Measurements from ENCODE around the gene POLR2L.

GRCh38 chr11:834371-835316, 7.7 kb downstream of the POLR2L start:
- no peak for TF ChIP-seq CTCF (IDR thresholded peaks at IDR 0.05)
- TF ChIP-seq REST (IDR thresholded peaks at IDR 0.05; ENCODE audit: insufficient read depth in 1 of 2, low read depth in 2 of 2, low read length in 1 of 2) = no peak
- TF ChIP-seq SIN3A (IDR thresholded peaks at IDR 0.05; ENCODE audit: borderline replicate concordance, insufficient read depth, low read depth, low read length) = peak; percentile 94; the same call in 1 of the 2 replicates
- TF ChIP-seq TCF7L2 (IDR thresholded peaks at IDR 0.05; ENCODE audit: low read depth, low read length) = 0 out of 2 replicates have a peak, but pooled peaks have one; percentile 38
